CD4-positive, alpha-beta T cell (primary cell): ENCODE measurements around the gene GRM4. TPM values are rescaled to one million over a fixed set of nuclear protein-coding genes. Genes with fewer than 3 reads are reported as not detected.

Source experiments
- ATAC-seq: fragments of 200-7000 bp; cut with Tn5 transposase; one replicate; pipeline ENCODE4 v1.10.0; 2022; ENCODE audit warnings: mild to moderate bottlenecking; ENCODE audit not compliant: poor library complexity
- CTCF ChIA-PET: fragments of 350-600 bp; sonication (Branson Sonifier 250); formaldehyde crosslinking; loops from one replicate; lab custom pipeline; 2021; ENCODE audit warnings: antibody characterized with exemption, inconsistent platforms; lab: Charles Lee
- POLR2A ChIA-PET: fragments of 350-600 bp; sonication (Branson Sonifier 250); formaldehyde crosslinking; loops from one replicate; lab custom pipeline; 2021; ENCODE audit warnings: antibody characterized with exemption, inconsistent platforms; lab: Charles Lee
- DNase-seq, 14 experiments: peaks; one replicate each; pipeline ENCODE4 v3.0.0-alpha.2; 2013 to 2020; ENCODE audit warnings: mixed read lengths in 2 of 14
- H3K27ac ChIP-seq, 2 donors: one replicate each; pipeline versions ENCODE4 v1.5.1 to v1.7.0; 2013; ENCODE audit warnings: low read length in 2 of 2, low read depth in 1 of 2, mild to moderate bottlenecking in 1 of 2
- H3K27me3 ChIP-seq, 2 experiments: 1 replicate in 1 of 2; 2 replicates in 1 of 2; pipeline versions ENCODE4 v1.6.1 to v1.7.0; 2013; ENCODE audit warnings: low read length in 2 of 2, control low read depth in 1 of 2, mild to moderate bottlenecking in 1 of 2, moderate library complexity in 1 of 2; ENCODE audit not compliant: insufficient read depth in 2 of 2, control insufficient read depth in 1 of 2
- H3K36me3 ChIP-seq: one replicate; pipeline ENCODE4 v1.6.1; 2013; ENCODE audit warnings: low read length, control low read depth; ENCODE audit not compliant: insufficient read depth
- H3K4me1 ChIP-seq: one replicate; pipeline ENCODE4 v1.6.1; 2013; ENCODE audit warnings: low read length, control low read depth; ENCODE audit not compliant: insufficient read depth
- H3K4me3 ChIP-seq: one replicate; pipeline ENCODE4 v1.5.1; 2013; ENCODE audit warnings: mild to moderate bottlenecking, low read length, moderate library complexity
- H3K9me3 ChIP-seq, 2 experiments: 1 replicate in 1 of 2; 2 replicates in 1 of 2; pipeline versions ENCODE4 v1.6.1 to v1.7.0; 2013; ENCODE audit warnings: low read length in 2 of 2, mild to moderate bottlenecking in 2 of 2, control low read depth in 1 of 2, moderate library complexity in 1 of 2; ENCODE audit not compliant: control insufficient read depth in 1 of 2, insufficient read depth in 1 of 2
- H3K27ac Mint-ChIP-seq: one replicate; pipeline ENCODE4 v1.8.0; 2020; ENCODE audit warnings: mixed read lengths
- H3K27me3 Mint-ChIP-seq: one replicate; pipeline ENCODE4 v1.8.0; 2021; ENCODE audit warnings: mixed read lengths
- H3K36me3 Mint-ChIP-seq: one replicate; pipeline ENCODE4 v1.8.0; 2021; ENCODE audit warnings: low read depth, mixed read lengths
- H3K4me1 Mint-ChIP-seq: one replicate; pipeline ENCODE4 v1.8.0; 2021; ENCODE audit warnings: low read depth, mixed read lengths
- H3K4me3 Mint-ChIP-seq: one replicate; pipeline ENCODE4 v1.8.0; 2020; ENCODE audit warnings: mild to moderate bottlenecking, mixed read lengths
- H3K9me3 Mint-ChIP-seq: one replicate; pipeline ENCODE4 v1.8.0; 2020; ENCODE audit warnings: mixed read lengths
- intact Hi-C, 2 experiments: fragments of 100-400 bp; cut with DNase I in 1 of 2; cut with micrococcal nuclease in 1 of 2; formaldehyde crosslinking; loops; one replicate each; pipeline versions ENCODE4 v1.15.1 to v1.9.0; 2023 to 2025; cut with DNase I, micrococcal nuclease
- total RNA-seq, 174 experiments: library from RNA in 2 of 174; stranded (reverse) in 2 of 174; gene quantifications; one replicate each; pipeline ENCODE4 v1.2.3 and lab custom pipeline; 2021 to 2026
- TF ChIP-seq, protein P1 (sequence below): fragments of 200-600 bp; IDR thresholded peaks from one replicate; pipeline ENCODE4 v1.8.0; 2022; ENCODE audit warnings: antibody characterized with exemption, mild to moderate bottlenecking

GRM4 gene
- total RNA-seq, 2 experiments from 2014 or later, result 0.08 TPM; not detected in 1

DNA sequence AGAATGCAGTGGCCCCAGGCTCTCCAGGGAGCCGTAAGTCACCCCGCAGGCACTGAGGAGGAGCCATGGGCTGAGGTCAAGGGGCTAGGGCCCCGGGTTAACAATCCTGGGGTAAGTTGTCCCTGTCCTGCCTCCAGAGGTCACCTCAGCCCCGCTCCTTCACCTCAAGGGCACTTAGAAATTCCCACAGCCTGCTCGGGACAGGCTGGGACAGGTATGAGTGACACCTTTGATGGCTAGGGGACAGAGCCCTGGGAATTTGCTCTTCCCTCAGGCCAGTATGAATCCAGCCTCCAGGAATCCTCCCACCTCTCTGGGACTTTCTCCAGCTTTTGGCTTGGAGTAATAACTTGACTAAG is 3.5 kb upstream of the GRM4 start:
- H3K4me1 Mint-ChIP-seq, result peaks cover 7% of the 10 kb centered on the region
- peaks cover 77% of the 10 kb centered on the region for H3K27me3 Mint-ChIP-seq
- Histone ChIP-seq H3K4me3 (no peak overlapping the region), H3K9me3 (peaks cover 0 to 4% of the 10 kb centered on the region in 2 experiments), H3K27ac (no peak overlapping the region), H3K4me1 (peaks cover 19% of the 10 kb centered on the region), H3K27me3 (peaks cover 37 to 61% of the 10 kb centered on the region in 2 experiments), H3K36me3 (no peaks in the 10 kb centered on the region)
- ChIA-PET POLR2A (no interaction called here), CTCF (no interaction called here)
- no peaks in the 10 kb centered on the region for H3K36me3 Mint-ChIP-seq
- H3K27ac Mint-ChIP-seq, result no peak overlapping the region
- H3K9me3 Mint-ChIP-seq, result no peaks in the 10 kb centered on the region
- ATAC-seq, result no peak
- DNase-seq, result no peak
- intact Hi-C loops, result no loop called here
- TF ChIP-seq, protein P1, sequence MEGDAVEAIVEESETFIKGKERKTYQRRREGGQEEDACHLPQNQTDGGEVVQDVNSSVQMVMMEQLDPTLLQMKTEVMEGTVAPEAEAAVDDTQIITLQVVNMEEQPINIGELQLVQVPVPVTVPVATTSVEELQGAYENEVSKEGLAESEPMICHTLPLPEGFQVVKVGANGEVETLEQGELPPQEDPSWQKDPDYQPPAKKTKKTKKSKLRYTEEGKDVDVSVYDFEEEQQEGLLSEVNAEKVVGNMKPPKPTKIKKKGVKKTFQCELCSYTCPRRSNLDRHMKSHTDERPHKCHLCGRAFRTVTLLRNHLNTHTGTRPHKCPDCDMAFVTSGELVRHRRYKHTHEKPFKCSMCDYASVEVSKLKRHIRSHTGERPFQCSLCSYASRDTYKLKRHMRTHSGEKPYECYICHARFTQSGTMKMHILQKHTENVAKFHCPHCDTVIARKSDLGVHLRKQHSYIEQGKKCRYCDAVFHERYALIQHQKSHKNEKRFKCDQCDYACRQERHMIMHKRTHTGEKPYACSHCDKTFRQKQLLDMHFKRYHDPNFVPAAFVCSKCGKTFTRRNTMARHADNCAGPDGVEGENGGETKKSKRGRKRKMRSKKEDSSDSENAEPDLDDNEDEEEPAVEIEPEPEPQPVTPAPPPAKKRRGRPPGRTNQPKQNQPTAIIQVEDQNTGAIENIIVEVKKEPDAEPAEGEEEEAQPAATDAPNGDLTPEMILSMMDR, result no peak
- no peak overlapping the region for H3K4me3 Mint-ChIP-seq

DNA sequence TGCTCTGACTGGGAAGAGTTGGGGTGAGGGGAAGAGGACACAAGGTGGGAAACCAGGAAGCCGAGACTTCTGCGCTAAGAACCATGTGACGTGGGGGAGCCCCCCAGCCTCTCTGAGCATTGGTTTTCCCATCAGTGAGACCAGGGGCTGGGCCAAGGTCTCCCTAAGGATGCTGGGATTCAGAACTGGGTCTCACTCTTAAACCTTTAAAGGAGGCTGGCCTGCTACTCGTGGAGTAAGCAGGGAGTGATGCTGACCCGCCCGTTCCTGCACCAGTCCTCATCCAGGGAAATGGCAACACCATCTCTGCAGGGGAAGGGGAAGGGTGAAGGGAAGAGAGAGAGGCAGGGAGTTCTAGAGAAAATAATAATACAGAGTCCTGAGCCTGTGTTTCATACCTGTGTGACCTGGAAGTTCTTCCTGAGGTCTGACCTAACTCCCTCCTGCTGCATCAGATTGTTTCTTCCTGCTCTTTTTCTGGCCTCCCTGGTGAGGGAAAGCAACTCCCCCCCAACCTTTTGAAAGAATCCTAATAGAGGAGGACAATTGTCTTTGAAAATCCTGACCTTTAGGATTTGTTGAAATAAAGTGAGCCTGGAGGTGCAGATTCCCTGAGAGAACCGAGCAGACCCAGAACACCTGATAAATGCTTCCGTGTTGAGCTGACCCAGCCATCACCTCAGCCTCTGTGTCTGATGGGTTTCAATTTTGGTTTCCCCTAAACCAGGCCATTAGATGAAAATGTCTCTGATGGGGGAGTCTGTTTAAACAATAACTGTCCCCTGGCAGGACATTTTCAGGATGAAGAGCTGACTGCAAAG is 3.0 kb upstream of the GRM4 start:
- H3K36me3 Mint-ChIP-seq, result no peaks in the 10 kb centered on the region
- Histone ChIP-seq H3K9me3 (peaks cover 0 to 5% of the 10 kb centered on the region in 2 experiments), H3K36me3 (no peaks in the 10 kb centered on the region), H3K4me3 (no peak overlapping the region), H3K27me3 (peaks cover 37 to 63% of the 10 kb centered on the region in 2 experiments), H3K27ac (no peak overlapping the region), H3K4me1 (peaks cover 19% of the 10 kb centered on the region)
- TF ChIP-seq, protein P1, result no peak
- H3K4me3 Mint-ChIP-seq, result no peak overlapping the region
- CTCF ChIA-PET, result no interaction called here
- intact Hi-C loops, result no loop called here
- POLR2A ChIA-PET, result no interaction called here
- H3K9me3 Mint-ChIP-seq, result no peaks in the 10 kb centered on the region
- H3K27ac Mint-ChIP-seq, result no peak overlapping the region
- DNase-seq (no peak), ATAC-seq (no peak)
- peaks cover 7% of the 10 kb centered on the region for H3K4me1 Mint-ChIP-seq
- H3K27me3 Mint-ChIP-seq, result peaks cover 78% of the 10 kb centered on the region

DNA sequence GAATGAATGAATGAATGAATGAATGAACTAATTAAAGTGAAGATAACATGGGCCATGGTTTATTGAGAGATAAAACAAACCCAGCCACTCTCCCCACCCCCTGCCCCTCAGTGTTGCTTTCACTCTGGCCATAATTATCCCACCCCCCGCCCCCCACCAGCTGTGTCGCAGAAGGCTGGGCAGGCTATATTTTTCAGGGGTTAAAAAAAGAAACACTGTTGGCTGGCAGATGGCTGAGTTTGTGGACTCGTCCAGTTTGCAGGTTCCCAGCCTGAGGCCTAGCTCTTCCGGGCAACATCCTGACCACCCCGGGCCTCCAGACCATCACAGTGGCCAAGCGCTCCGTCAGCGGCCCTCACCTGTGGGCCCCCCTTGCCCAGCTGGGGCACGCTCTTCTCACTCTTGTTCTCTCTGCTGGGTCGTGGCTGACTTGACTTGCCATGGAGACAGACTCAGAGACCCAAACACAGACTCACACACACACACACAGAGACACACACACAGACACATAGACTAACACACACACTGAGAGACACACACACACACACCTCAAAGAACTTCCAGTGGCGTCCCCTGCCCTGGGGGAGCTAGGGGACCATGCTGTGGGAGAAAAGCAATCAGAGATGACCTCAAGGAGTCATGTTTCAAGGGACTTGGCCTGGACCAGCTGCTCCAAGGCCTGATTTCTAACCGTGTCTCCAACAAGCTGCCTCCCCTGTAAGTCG is 2.2 kb upstream of the GRM4 start:
- POLR2A ChIA-PET, result no interaction called here
- H3K4me3 ChIP-seq, result no peak overlapping the region
- intact Hi-C loops, result no loop called here
- ATAC-seq (no peak), DNase-seq (no peak)
- no peaks in the 10 kb centered on the region for H3K36me3 ChIP-seq
- H3K27ac ChIP-seq, result no peak overlapping the region
- Mint-ChIP-seq H3K27ac (no peak overlapping the region), H3K9me3 (no peaks in the 10 kb centered on the region), H3K4me3 (no peak overlapping the region), H3K4me1 (peaks cover 15% of the 10 kb centered on the region), H3K27me3 (peaks cover 79% of the 10 kb centered on the region), H3K36me3 (no peaks in the 10 kb centered on the region)
- peaks cover 41 to 67% of the 10 kb centered on the region in 2 experiments for H3K27me3 ChIP-seq
- TF ChIP-seq, protein P1, result no peak
- CTCF ChIA-PET, result no interaction called here
- peaks cover 26% of the 10 kb centered on the region for H3K4me1 ChIP-seq
- H3K9me3 ChIP-seq, result peaks cover 0 to 12% of the 10 kb centered on the region in 2 experiments
